ENCODE results near the gene MRO. TPM values are rescaled to one million over a fixed set of nuclear protein-coding genes. Genes with fewer than 3 reads are reported as not detected.

The MRO gene
- total and polyA plus RNA-seq, 2 of the 4 experiments (the other 2 are of a cell fraction): not detected

GRCh38 chr18:50816419-50817166, 3.2 kb downstream of the MRO start:
- Histone ChIP-seq H3K14ac (replicated peaks; ENCODE audit: low read depth, low read length) (no peak overlapping the region), H2BK5ac (ENCODE audit: low read depth, low read length, poor library complexity, severe bottlenecking) (no peak overlapping the region), H3K56ac (ENCODE audit: extremely low read depth, insufficient read depth, low read length) (no peak overlapping the region), H3K9me1 (ENCODE audit: insufficient read depth, low read length) (no peaks in the 10 kb centered on the region), H2BK20ac (ENCODE audit: low read depth, low read length) (no peak overlapping the region), H4K20me1 (ENCODE audit: insufficient read depth, low read length) (no peaks in the 10 kb centered on the region), H3K4me3 (ENCODE audit: insufficient read depth, low read depth, low read length) (no peak overlapping the region), H3K79me1 (ENCODE audit: low read depth in 1 of 2, low read length in 2 of 2) (no peaks in the 10 kb centered on the region), H2AFZ (replicated peaks; ENCODE audit: low read length, poor library complexity) (no peak overlapping the region), H4K5ac (ENCODE audit: low read depth, low read length) (no peak overlapping the region), H3K27ac (ENCODE audit: insufficient read depth, low read length) (no peak overlapping the region), H2BK15ac (ENCODE audit: low read depth, low read length) (no peak overlapping the region), H2BK120ac (ENCODE audit: low read depth, low read length) (no peak overlapping the region), H4K8ac (ENCODE audit: low read depth in 2 of 2, low read length in 2 of 2) (no peak overlapping the region), H3K4me1 (ENCODE audit: control insufficient read depth, insufficient read depth, low read length) (no peaks in the 10 kb centered on the region), H2AK9ac (replicated peaks; ENCODE audit: low read depth, low read length, poor library complexity) (no peak overlapping the region), H3K4ac (ENCODE audit: low read depth, low read length) (no peak overlapping the region), H3K9me3 (ENCODE audit: control insufficient read depth, insufficient read depth, low read length) (no peaks in the 10 kb centered on the region), H3K27me3 (ENCODE audit: control insufficient read depth, insufficient read depth, low read length) (peaks cover 6% of the 10 kb centered on the region), H3K9ac (ENCODE audit: low read depth, low read length) (no peak overlapping the region), H3K18ac (ENCODE audit: low read depth, low read length) (no peak overlapping the region), H3K4me2 (ENCODE audit: low read depth, low read length) (no peak overlapping the region), H3K23ac (ENCODE audit: low read depth, low read length) (no peak overlapping the region), H2AK5ac (ENCODE audit: low read depth, low read length) (no peak overlapping the region), H3K36me3 (ENCODE audit: control insufficient read depth, insufficient read depth, low read length) (no peaks in the 10 kb centered on the region), H4K91ac (ENCODE audit: insufficient read depth, low read depth, low read length) (no peak overlapping the region)
- ChIA-PET CTCF (interaction anchor here (1.0 kb wide), 1 partner anchor 32 kb away, joined by 3 read pairs; no protein-coding TSS in a partner anchor), POLR2A (ENCODE audit: unreplicated experiment) (no interaction called here)
- TF ChIP-seq CEBPB (IDR thresholded peaks at IDR 0.05; ENCODE audit: low read depth, low read length) (no peak), FOS (IDR thresholded peaks at IDR 0.05; ENCODE audit: low read depth, low read length) (no peak), BHLHE40 (IDR thresholded peaks at IDR 0.05; ENCODE audit: low read depth, low read length) (no peak), RAD21 (IDR thresholded peaks at IDR 0.05; ENCODE audit: low read length) (no peak)
- no TSS peak for BruUV-seq (replicated peaks)
- in situ Hi-C loops (cut with MboI; ENCODE audit: low sequenced_read_pairs) (loop anchor here (10.0 kb wide), 1 partner anchor 228 kb away; no protein-coding TSS in a partner anchor), dilution Hi-C loops (cut with HindIII; ENCODE audit: low sequenced_read_pairs, unreplicated experiment) (no loop called here), intact Hi-C loops (cut with micrococcal nuclease) (loop anchor here (5.0 kb wide), 1 partner anchor 216 kb away; the partner anchor contains the start of gene SMAD4)
- DNase-seq: no peak
- ATAC-seq (ENCODE audit: low read depth): no peak
- WGBS, 2 experiments (ENCODE audit: extremely low coverage in 2 of 2, insufficient read length in 1 of 2): no CpG with 5 or more reads among the region's 7 CpGs
